ENCODE data around the gene IQCE. TPM values are rescaled to one million over a fixed set of nuclear protein-coding genes. Genes with fewer than 3 reads are reported as not detected.

IQCE gene
- total RNA-seq, 2 experiments from 2014 or later: 7.2 to 8.4 TPM

- intact Hi-C loops (cut with DNase I, micrococcal nuclease): no loop called here
- CTCF ChIA-PET: interaction anchor here (0.7 kb wide), 1 partner anchor 171 kb away, joined by 4 read pairs; no protein-coding TSS in a partner anchor
These were observed 42.3 kb downstream of the IQCE start for GRCh38 chr7:2601065-2601464.

GRCh38 chr7:2601907-2602306, 43.1 kb downstream of the IQCE start:
- ChIA-PET CTCF (no interaction called here), POLR2A (no interaction called here)
- DNase-seq (no peak), ATAC-seq (no peak)
- Mint-ChIP-seq H3K27ac (no peak overlapping the region), H3K9me3 (ENCODE audit: low read depth) (no peaks in the 10 kb centered on the region), H3K4me1 (no peaks in the 10 kb centered on the region), H3K4me3 (no peak overlapping the region), H3K36me3 (ENCODE audit: low read depth) (peaks cover 4% of the 10 kb centered on the region), H3K27me3 (no peaks in the 10 kb centered on the region)
- intact Hi-C loops (cut with DNase I, micrococcal nuclease): no loop called here

More at GRCh38 chr7:2601065-2601464, 42.3 kb downstream of the IQCE start:
- Mint-ChIP-seq H3K36me3 (ENCODE audit: low read depth) (peaks cover 4% of the 10 kb centered on the region), H3K9me3 (ENCODE audit: low read depth) (no peaks in the 10 kb centered on the region), H3K27ac (no peak overlapping the region), H3K4me3 (no peak overlapping the region), H3K27me3 (no peaks in the 10 kb centered on the region), H3K4me1 (no peaks in the 10 kb centered on the region)
- DNase-seq (no peak), ATAC-seq (no peak)
- POLR2A ChIA-PET: no interaction called here

GRCh38 chr7:2602406-2603043, 43.7 kb downstream of the IQCE start:
- H3K27ac Mint-ChIP-seq: no peak overlapping the region
- no peak for ATAC-seq
- H3K4me3 Mint-ChIP-seq: no peak overlapping the region
- POLR2A ChIA-PET: no interaction called here
- no peaks in the 10 kb centered on the region for H3K4me1 Mint-ChIP-seq
- no peak for DNase-seq
- no peaks in the 10 kb centered on the region for H3K27me3 Mint-ChIP-seq
- intact Hi-C loops (cut with DNase I, micrococcal nuclease): no loop called here
- H3K9me3 Mint-ChIP-seq (ENCODE audit: low read depth): no peaks in the 10 kb centered on the region
- CTCF ChIA-PET: no interaction called here
- H3K36me3 Mint-ChIP-seq (ENCODE audit: low read depth): peaks cover 4% of the 10 kb centered on the region

GRCh38 chr7:2603044-2603965, 44.5 kb downstream of the IQCE start:
- Mint-ChIP-seq H3K4me3 (no peak overlapping the region), H3K27ac (no peak overlapping the region), H3K36me3 (ENCODE audit: low read depth) (peaks cover 4% of the 10 kb centered on the region), H3K9me3 (ENCODE audit: low read depth) (no peaks in the 10 kb centered on the region), H3K4me1 (no peaks in the 10 kb centered on the region), H3K27me3 (no peaks in the 10 kb centered on the region)
- ATAC-seq: no peak
- intact Hi-C loops (cut with DNase I, micrococcal nuclease): no loop called here
- no peak for DNase-seq
- POLR2A ChIA-PET: no interaction called here
- CTCF ChIA-PET: interaction anchor here (0.6 kb wide), 1 partner anchor 249 kb away, joined by 3 read pairs; no protein-coding TSS in a partner anchor

- ChIA-PET CTCF (no interaction called here), POLR2A (no interaction called here)
- Mint-ChIP-seq H3K4me1 (peaks cover 4% of the 10 kb centered on the region), H3K4me3 (no peak overlapping the region), H3K36me3 (ENCODE audit: low read depth) (peaks cover 2% of the 10 kb centered on the region), H3K27me3 (no peaks in the 10 kb centered on the region), H3K27ac (no peak overlapping the region), H3K9me3 (ENCODE audit: low read depth) (no peaks in the 10 kb centered on the region)
- ATAC-seq (no peak), DNase-seq (no peak)
- intact Hi-C loops (cut with DNase I, micrococcal nuclease): no loop called here
These were observed 45.9 kb downstream of the IQCE start for GRCh38 chr7:2604608-2605174.

GRCh38 chr7:2605608-2606538, 47.1 kb downstream of the IQCE start:
- peaks cover 2% of the 10 kb centered on the region for H3K36me3 Mint-ChIP-seq (ENCODE audit: low read depth)
- H3K27me3 Mint-ChIP-seq: no peaks in the 10 kb centered on the region
- H3K9me3 Mint-ChIP-seq (ENCODE audit: low read depth): no peaks in the 10 kb centered on the region
- H3K27ac Mint-ChIP-seq: no peak overlapping the region
- intact Hi-C loops (cut with DNase I, micrococcal nuclease): no loop called here
- ATAC-seq: no peak
- H3K4me3 Mint-ChIP-seq: no peak overlapping the region
- ChIA-PET CTCF (interaction anchor here (0.5 to 1.2 kb wide), 2 partner anchors 104 to 417 kb away, joined by 4 to 7 read pairs; no protein-coding TSS in a partner anchor), POLR2A (no interaction called here)
- no peak for DNase-seq
- peaks cover 4% of the 10 kb centered on the region for H3K4me1 Mint-ChIP-seq

- no peak overlapping the region for H3K27ac Mint-ChIP-seq
- peaks cover 2% of the 10 kb centered on the region for H3K36me3 Mint-ChIP-seq (ENCODE audit: low read depth)
- H3K4me3 Mint-ChIP-seq: no peak overlapping the region
- no peak for ATAC-seq
- ChIA-PET CTCF (interaction anchor here (0.5 kb wide), 1 partner anchor 417 kb away, joined by 4 read pairs; no protein-coding TSS in a partner anchor), POLR2A (no interaction called here)
- H3K9me3 Mint-ChIP-seq (ENCODE audit: low read depth): no peaks in the 10 kb centered on the region
- H3K4me1 Mint-ChIP-seq: peaks cover 4% of the 10 kb centered on the region
- intact Hi-C loops (cut with DNase I, micrococcal nuclease): no loop called here
- no peak for DNase-seq
- no peaks in the 10 kb centered on the region for H3K27me3 Mint-ChIP-seq
These were observed 47.8 kb downstream of the IQCE start for GRCh38 chr7:2606539-2606936.

GRCh38 chr7:2607122-2607922, 48.5 kb downstream of the IQCE start:
- peaks cover 4% of the 10 kb centered on the region for H3K4me1 Mint-ChIP-seq
- no peaks in the 10 kb centered on the region for H3K36me3 Mint-ChIP-seq (ENCODE audit: low read depth)
- ChIA-PET CTCF (no interaction called here), POLR2A (no interaction called here)
- H3K27me3 Mint-ChIP-seq: no peaks in the 10 kb centered on the region
- intact Hi-C loops (cut with DNase I, micrococcal nuclease): no loop called here
- no peak overlapping the region for H3K4me3 Mint-ChIP-seq
- H3K9me3 Mint-ChIP-seq (ENCODE audit: low read depth): no peaks in the 10 kb centered on the region
- DNase-seq: no peak
- no peak for ATAC-seq
- H3K27ac Mint-ChIP-seq: no peak overlapping the region

- ATAC-seq (no peak), DNase-seq (no peak)
- Mint-ChIP-seq H3K4me3 (no peak overlapping the region), H3K4me1 (peaks cover 4% of the 10 kb centered on the region), H3K27me3 (no peaks in the 10 kb centered on the region), H3K27ac (no peak overlapping the region), H3K36me3 (ENCODE audit: low read depth) (no peaks in the 10 kb centered on the region), H3K9me3 (ENCODE audit: low read depth) (no peaks in the 10 kb centered on the region)
- POLR2A ChIA-PET: no interaction called here
- intact Hi-C loops (cut with DNase I, micrococcal nuclease): no loop called here
- CTCF ChIA-PET: interaction anchor here (0.6 to 1.4 kb wide), 6 partner anchors 9 to 360 kb away, joined by 3 to 7 read pairs (median 4); no protein-coding TSS in a partner anchor
These were observed 49.4 kb downstream of the IQCE start for GRCh38 chr7:2607923-2608904.
